Measurements from ENCODE around the gene RABGAP1L. TPM values are rescaled to one million over a fixed set of nuclear protein-coding genes. Genes with fewer than 3 reads are reported as not detected.
"Not testable (repeated sequence)": the region's sequence is repeated elsewhere in the genome, so short reads cannot be mapped to it uniquely, and the experiment has no call there.

RABGAP1L gene
- total RNA-seq, 1 experiment from 2014 or later, result 43.9 TPM

GRCh38 chr1:174656409-174657059 lies 497.2 kb downstream of the RABGAP1L start:
- DNase-seq (ENCODE audit: low spot score), result no peak

DNA sequence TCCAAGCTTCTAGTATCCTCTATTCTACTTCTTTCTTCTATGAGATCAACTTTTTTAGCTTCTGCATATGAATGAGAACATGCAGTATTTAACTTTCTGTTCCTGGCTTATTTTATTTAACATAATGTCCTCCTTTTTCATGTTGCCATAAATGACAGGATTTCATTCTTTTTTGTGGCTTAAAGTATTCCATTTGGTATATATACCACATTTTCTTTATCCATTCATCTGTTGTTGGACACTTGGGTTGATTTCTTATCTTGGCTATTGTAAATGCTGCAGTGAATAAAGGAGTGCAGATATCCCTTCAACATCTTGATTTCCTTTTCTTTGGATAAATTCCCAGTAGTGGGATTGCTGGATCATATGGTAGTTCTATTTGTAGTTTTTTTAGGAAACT lies 498.1 kb downstream of the RABGAP1L start:
- DNase-seq (ENCODE audit: low spot score), result no peak

DNA sequence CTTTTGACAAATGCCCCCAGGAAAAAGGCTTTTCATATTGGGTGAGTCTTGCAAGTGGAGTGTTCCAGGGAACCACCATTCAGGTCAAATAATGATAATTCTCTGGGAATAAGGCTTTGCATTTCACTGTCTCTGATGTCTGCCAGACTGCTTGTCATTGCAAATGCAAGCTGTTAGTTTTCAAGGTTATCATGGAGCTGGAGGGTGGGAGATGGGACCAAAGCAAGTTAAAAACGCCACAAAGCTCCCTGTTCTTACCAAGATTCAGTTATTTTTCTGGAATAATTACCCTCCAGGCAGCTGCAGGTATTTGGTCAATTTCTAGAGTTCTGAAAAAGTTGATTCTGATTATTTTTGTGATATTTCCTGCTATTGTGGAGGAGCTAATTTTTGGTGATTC lies 498.6 kb downstream of the RABGAP1L start:
- DNase-seq (ENCODE audit: low spot score), result no peak

- peak; percentile 52 for DNase-seq (ENCODE audit: low spot score)
Measured at GRCh38 chr1:174659823-174660222, 500.5 kb downstream of the RABGAP1L start.

DNA sequence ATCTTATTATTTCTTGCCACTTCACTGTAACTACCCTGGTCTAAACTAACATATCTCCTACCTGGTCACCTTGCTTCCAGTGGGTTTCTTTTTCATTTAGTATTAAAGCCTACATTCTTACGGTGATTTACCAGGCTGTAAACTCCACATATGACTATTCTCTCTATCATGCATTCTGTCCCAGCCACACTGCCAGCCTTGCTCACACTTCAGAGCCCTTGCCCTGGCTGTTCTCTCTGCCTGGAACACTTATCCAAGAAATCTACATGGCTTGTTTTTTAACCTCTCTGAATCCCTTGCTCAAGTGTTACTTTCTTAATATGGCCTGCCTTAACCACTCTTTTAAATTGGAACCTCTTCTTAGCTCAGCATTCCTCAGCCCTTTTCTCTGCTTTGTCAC lies 501.2 kb downstream of the RABGAP1L start:
- DNase-seq (ENCODE audit: low spot score), result no peak

DNA sequence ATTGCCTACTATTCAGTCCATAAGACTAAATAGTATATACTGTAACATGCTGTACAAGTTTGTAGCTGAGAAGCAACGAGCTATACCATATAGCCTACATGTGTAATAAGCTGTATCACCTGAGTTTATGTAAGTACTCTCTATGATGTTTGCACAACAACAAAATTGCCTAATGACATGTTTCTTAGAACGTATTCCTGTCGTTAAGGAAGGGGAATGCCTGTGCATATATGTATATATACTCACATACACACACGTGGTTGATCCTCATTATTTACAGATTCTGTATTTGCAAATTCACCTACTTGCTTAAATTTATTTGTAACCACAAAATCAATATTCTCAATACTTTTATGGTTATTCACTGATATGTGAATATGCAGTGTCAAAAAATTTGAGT lies 504.0 kb downstream of the RABGAP1L start:
- DNase-seq (ENCODE audit: low spot score), result no peak

DNA sequence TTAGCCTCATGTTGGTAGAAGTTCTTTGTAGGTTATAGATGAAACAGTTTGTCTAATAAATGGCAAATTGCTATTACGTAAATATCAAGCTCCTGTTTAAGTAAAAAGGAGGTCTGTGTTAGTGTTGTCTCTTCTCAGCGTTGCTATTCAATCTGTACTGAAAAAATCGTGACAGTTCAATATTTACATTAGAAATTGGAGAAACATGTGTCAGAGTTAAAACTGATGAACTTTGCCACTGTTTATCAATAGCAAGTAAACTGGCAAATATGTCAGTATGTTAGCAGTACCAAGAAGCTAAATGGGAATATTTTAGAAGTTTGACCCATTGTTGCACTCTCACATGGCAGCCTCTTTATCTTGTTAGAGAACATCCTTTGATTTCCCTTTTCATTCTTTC lies 506.9 kb downstream of the RABGAP1L start:
- DNase-seq (ENCODE audit: low spot score), result no peak

GRCh38 chr1:174671826-174672225 lies 512.5 kb downstream of the RABGAP1L start:
- DNase-seq (ENCODE audit: low spot score), result no peak

- DNase-seq (ENCODE audit: low spot score), result no peak
Measured at GRCh38 chr1:174676856-174677255, 517.5 kb downstream of the RABGAP1L start.

DNA sequence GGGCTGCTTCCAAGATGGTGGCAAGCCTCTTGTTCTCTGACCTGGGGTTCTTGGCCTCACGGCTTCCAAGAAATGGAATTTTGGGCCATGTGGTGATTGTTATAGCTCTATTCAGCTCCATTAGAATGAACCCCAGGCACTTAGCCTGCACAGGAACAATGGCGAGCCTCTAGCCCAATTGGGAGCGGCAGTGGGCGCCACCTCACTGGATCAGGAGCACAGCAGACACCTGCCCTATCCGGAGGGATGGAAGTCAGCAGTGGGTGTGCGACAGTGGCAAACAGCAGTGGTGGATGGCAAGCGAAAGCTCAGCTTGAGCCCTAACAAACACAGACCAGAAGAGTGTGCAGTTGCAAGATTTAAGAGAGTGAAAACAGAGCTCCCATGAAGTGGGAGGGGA lies 519.3 kb downstream of the RABGAP1L start:
- no peak for DNase-seq (ENCODE audit: low spot score)

GRCh38 chr1:174680101-174680500 lies 520.8 kb downstream of the RABGAP1L start:
- no peak for DNase-seq (ENCODE audit: low spot score)

DNA sequence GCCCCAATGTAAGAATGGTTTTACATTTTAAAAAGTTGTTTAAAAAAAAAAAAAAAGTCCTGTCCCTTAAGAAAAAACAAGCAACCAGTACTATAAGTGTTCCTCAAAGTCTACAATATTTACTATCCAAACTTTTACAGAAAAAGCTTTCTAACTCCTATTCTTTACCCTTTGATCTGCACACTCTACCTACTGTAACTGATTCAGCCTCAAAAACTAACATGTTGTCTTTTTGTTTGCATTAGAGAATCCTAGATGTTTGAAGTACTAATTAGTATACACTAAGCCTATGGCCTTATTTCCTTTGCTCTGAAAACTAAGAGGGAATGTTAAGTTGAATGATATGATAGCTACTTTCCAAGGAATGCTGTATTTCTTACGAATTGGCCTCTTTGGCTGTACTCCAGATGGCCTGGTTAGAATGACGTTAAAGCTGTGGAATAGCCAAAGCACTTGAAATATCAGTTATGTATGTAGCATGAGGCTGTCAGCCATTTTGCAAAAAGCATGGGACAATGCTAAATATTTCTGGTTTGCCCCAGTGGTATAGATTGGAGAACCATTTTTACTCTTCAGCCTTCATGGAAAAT lies 523.2 kb downstream of the RABGAP1L start:
- no peak for DNase-seq (ENCODE audit: low spot score)

- no peak for DNase-seq (ENCODE audit: low spot score)
Measured at GRCh38 chr1:174686213-174686612, 526.9 kb downstream of the RABGAP1L start.

- DNase-seq (ENCODE audit: low spot score), result no peak
Measured at GRCh38 chr1:174689524-174689923, 530.2 kb downstream of the RABGAP1L start.

GRCh38 chr1:174690266-174690665 lies 530.9 kb downstream of the RABGAP1L start:
- DNase-seq (ENCODE audit: low spot score), result no peak

GRCh38 chr1:174692313-174692712 lies 533.0 kb downstream of the RABGAP1L start:
- DNase-seq (ENCODE audit: low spot score), result peak; percentile 40

DNA sequence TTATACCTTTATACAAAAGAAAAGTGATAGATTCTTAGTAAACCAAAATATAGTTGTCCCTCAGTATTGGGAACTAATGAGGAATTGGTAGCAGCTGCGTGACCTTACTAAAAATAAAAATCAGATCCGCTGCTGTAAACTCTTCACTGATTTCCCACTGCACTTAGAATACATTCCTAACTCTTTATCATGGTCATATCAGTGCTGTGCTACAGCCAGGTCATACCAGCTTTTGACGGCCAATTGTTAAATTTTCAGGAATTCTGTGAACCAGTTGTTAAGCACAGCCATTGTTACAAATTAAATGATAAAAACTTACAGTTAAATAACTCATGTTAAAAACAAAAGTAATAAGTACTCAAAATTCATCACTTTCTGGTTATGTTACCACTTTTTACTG lies 533.8 kb downstream of the RABGAP1L start:
- DNase-seq (ENCODE audit: low spot score), result no peak

DNA sequence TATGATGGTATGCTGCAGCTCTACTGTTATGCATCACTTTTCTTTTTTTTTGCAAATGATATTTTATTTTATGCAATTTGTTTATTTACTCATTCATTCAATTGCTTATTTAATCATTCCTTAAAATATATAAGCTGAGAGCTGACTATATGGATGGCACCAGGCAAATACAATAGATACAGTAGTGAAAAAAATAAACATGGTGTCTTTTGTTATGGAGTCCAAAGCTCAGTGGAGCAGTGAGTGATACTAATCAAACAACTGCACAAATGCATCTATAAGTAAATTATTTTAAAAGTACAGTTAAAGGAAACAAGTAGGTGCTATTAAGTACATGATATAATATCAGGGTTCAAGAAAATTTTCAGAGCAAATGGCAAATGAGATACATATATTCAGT lies 534.2 kb downstream of the RABGAP1L start:
- not testable (repeated sequence) for DNase-seq (ENCODE audit: low spot score)

- DNase-seq (ENCODE audit: low spot score), result no peak
Measured at GRCh38 chr1:174696026-174696821, 536.9 kb downstream of the RABGAP1L start.

DNA sequence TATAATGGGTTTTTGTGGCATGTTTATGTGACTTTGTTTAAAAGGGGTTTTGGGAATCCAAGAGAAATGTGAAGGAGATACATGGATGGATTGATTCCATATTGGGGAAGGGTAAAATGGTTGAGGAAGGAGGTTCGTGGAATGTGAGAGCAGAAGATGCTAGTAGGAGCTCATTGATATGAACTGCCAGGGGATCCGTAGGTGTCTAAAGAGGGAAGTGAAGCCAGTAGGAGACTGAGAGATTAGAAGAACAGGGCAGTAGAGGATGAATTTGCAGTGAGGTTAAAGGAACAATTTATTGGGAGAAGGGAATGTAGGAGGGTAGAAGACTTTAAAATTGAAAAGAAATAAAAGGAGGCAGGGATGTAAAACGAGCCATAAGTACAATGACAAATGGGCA lies 541.0 kb downstream of the RABGAP1L start:
- no peak for DNase-seq (ENCODE audit: low spot score)

- no peak for DNase-seq (ENCODE audit: low spot score)
Measured at GRCh38 chr1:174700775-174701174, 541.5 kb downstream of the RABGAP1L start.

DNA sequence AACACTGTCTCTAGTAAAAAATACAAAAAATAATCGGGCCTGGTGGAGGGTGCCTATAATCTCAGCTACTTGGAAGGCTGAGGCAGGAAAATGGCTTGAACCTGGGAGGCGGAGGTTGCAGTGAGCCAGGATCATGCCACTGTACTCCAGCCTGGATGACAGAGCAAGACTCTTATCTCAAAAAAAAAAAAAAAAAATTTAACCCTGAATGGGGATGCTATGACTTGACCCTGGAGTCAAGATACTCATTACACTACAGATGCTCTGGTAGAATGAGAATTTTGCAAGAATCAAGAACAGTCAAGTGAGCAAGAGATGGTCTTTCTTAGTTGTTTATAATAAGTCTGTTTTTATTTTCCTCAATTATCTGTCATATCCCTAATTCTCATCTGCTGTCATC lies 542.2 kb downstream of the RABGAP1L start:
- no peak for DNase-seq (ENCODE audit: low spot score)

- no peak for DNase-seq (ENCODE audit: low spot score)
Measured at GRCh38 chr1:174702011-174702410, 542.7 kb downstream of the RABGAP1L start.
